Measurements from ENCODE around the gene ADCY2. TPM values are rescaled to one million over a fixed set of nuclear protein-coding genes. Genes with fewer than 3 reads are reported as not detected.

Gene ADCY2
- total and polyA plus RNA-seq, 2 experiments from 2014 or later = 23.8 to 74.9 TPM

DNA sequence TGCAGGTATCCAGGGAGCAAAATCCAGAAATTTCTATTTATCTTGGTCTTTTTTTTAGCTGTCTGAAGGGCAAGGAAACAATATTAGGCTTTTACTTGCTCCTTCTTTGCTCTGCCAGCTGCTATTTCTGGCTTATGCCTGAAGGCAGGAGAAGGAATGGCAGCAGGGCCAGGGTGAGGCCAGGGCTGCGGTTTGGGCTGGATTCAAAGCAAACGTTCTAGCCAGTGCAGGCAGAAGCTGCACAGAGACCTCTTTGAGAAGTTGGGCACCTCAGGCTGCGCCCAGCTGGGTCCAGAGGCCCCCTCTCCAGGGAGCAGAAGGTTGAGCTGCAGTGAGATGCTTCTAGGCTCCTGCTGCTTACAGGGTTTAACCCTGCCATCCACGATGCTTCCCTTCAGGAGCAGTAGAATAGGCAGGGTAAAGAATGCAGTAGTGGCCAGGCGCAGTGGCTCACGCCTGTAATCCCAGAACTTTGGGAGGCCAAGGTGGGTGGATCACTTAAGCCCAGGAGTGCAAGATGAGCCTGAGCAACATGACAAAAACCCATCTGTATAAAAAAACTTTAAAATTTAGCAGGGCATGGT, 201.2 kb downstream of the ADCY2 start (continued):
- TF ChIP-seq CTCF (conservative IDR thresholded peaks at IDR 0.05; ENCODE audit: low read depth in 2 of 2) = no peak
- TF ChIP-seq, protein P1, sequence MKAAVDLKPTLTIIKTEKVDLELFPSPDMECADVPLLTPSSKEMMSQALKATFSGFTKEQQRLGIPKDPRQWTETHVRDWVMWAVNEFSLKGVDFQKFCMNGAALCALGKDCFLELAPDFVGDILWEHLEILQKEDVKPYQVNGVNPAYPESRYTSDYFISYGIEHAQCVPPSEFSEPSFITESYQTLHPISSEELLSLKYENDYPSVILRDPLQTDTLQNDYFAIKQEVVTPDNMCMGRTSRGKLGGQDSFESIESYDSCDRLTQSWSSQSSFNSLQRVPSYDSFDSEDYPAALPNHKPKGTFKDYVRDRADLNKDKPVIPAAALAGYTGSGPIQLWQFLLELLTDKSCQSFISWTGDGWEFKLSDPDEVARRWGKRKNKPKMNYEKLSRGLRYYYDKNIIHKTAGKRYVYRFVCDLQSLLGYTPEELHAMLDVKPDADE (IDR thresholded peaks at IDR 0.05) = no peak
- TF ChIP-seq STAT1 (IDR thresholded peaks at IDR 0.05; ENCODE audit: unreplicated experiment) = no peak
- TF ChIP-seq NANOG (IDR thresholded peaks at IDR 0.05; ENCODE audit: borderline replicate concordance) = no peak

DNA sequence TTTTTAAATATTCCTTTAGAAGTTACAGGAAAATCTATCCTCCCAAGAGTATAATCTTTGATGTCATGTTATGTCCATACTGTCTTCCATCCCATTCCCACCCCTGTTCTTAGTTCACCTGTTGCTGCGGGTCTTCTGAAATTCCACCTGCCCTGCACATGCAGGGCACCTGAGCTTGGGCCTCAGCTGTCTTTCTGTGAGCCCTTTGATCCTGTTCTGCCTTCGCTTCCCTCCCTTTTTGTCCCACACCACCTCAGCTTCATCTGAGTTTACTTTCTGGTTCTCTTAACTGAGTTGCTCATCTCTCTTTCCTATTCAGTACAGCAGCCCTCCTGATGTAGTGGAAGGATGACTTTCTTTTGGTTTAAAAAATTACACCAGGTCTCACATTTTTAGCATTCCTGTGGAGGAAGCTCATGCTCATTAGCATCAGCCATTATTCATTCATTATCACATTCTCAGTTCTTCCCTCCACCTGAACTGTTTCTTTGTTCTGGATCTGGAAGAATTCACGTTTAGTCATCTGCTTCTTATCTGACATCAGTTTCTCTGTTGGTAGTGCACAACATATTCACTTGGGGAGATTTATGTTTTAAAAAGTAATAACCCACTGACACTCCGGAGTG, 211.0 kb downstream of the ADCY2 start:
- Histone ChIP-seq H3K27me3 (ENCODE audit: insufficient read depth) (no peaks in the 10 kb centered on the region), H3K27ac (ENCODE audit: low read depth) (peak overlapping the region; percentile 91), H3K4me3 (peak overlapping the region; percentile 6; the same call in 1 of the 2 replicates), H3K4me2 (peak overlapping the region; percentile 42), H3K36me3 (ENCODE audit: insufficient read depth) (peaks cover 5% of the 10 kb centered on the region; the same call in 1 of the 2 replicates), H3K4me1 (ENCODE audit: insufficient read depth) (peaks cover 53% of the 10 kb centered on the region), H3K79me2 (replicated peaks; ENCODE audit: insufficient read depth) (peaks cover 59% of the 10 kb centered on the region), H3K9me2 (ENCODE audit: insufficient read depth) (no peaks in the 10 kb centered on the region; the same call in 1 of the 2 replicates), H4K20me1 (replicated peaks; ENCODE audit: insufficient read depth) (no peaks in the 10 kb centered on the region), H3F3A (replicated peaks; ENCODE audit: low read depth) (no peaks in the 10 kb centered on the region), H2AFZ (no peak overlapping the region)
- Mint-ChIP-seq H3K4me3 (peak overlapping the region; percentile 41), H3K36me3 (ENCODE audit: low read depth) (peaks cover 26% of the 10 kb centered on the region), H3K9me3 (peaks cover 7% of the 10 kb centered on the region), H3K27ac (peak overlapping the region; percentile 93), H3K27me3 (ENCODE audit: insufficient read depth, low read depth, poor library complexity) (peaks cover 2% of the 10 kb centered on the region), H3K4me1 (peaks cover 43% of the 10 kb centered on the region)
- TF ChIP-seq, protein P2, sequence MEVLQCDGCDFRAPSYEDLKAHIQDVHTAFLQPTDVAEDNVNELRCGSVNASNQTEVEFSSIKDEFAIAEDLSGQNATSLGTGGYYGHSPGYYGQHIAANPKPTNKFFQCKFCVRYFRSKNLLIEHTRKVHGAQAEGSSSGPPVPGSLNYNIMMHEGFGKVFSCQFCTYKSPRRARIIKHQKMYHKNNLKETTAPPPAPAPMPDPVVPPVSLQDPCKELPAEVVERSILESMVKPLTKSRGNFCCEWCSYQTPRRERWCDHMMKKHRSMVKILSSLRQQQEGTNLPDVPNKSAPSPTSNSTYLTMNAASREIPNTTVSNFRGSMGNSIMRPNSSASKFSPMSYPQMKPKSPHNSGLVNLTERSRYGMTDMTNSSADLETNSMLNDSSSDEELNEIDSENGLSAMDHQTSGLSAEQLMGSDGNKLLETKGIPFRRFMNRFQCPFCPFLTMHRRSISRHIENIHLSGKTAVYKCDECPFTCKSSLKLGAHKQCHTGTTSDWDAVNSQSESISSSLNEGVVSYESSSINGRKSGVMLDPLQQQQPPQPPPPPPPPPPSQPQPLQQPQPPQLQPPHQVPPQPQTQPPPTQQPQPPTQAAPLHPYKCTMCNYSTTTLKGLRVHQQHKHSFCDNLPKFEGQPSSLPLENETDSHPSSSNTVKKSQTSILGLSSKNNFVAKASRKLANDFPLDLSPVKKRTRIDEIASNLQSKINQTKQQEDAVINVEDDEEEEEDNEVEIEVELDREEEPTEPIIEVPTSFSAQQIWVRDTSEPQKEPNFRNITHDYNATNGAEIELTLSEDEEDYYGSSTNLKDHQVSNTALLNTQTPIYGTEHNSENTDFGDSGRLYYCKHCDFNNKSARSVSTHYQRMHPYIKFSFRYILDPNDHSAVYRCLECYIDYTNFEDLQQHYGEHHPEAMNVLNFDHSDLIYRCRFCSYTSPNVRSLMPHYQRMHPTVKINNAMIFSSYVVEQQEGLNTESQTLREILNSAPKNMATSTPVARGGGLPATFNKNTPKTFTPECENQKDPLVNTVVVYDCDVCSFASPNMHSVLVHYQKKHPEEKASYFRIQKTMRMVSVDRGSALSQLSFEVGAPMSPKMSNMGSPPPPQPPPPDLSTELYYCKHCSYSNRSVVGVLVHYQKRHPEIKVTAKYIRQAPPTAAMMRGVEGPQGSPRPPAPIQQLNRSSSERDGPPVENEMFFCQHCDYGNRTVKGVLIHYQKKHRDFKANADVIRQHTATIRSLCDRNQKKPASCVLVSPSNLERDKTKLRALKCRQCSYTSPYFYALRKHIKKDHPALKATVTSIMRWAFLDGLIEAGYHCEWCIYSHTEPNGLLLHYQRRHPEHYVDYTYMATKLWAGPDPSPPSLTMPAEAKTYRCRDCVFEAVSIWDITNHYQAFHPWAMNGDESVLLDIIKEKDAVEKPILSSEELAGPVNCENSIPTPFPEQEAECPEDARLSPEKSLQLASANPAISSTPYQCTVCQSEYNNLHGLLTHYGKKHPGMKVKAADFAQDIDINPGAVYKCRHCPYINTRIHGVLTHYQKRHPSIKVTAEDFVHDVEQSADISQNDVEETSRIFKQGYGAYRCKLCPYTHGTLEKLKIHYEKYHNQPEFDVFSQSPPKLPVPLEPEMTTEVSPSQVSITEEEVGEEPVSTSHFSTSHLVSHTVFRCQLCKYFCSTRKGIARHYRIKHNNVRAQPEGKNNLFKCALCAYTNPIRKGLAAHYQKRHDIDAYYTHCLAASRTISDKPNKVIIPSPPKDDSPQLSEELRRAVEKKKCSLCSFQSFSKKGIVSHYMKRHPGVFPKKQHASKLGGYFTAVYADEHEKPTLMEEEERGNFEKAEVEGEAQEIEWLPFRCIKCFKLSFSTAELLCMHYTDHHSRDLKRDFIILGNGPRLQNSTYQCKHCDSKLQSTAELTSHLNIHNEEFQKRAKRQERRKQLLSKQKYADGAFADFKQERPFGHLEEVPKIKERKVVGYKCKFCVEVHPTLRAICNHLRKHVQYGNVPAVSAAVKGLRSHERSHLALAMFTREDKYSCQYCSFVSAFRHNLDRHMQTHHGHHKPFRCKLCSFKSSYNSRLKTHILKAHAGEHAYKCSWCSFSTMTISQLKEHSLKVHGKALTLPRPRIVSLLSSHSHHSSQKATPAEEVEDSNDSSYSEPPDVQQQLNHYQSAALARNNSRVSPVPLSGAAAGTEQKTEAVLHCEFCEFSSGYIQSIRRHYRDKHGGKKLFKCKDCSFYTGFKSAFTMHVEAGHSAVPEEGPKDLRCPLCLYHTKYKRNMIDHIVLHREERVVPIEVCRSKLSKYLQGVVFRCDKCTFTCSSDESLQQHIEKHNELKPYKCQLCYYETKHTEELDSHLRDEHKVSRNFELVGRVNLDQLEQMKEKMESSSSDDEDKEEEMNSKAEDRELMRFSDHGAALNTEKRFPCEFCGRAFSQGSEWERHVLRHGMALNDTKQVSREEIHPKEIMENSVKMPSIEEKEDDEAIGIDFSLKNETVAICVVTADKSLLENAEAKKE (CRISPR knock-in tag; IDR thresholded peaks at IDR 0.05) = 0 out of 2 replicates have a peak, but pooled peaks have one; percentile 20
- TF ChIP-seq NANOG (IDR thresholded peaks at IDR 0.05; ENCODE audit: borderline replicate concordance) (peak; percentile 64; the same call in 1 of the 2 replicates), POLR2AphosphoS5 (IDR thresholded peaks at IDR 0.05; ENCODE audit: low read depth) (no peak), CREB1 (CRISPR knock-in tag; IDR thresholded peaks at IDR 0.05; ENCODE audit: low read depth) (no peak)
- ATAC-seq = peak; percentile 88
- DNase-seq (ENCODE audit: low spot score) = peak; percentile 85

Measured in GM23338 (cell line).